Liver (tissue), 3 donors: Measurements from ENCODE around the gene OLA1.

Experiments
- EGR1 ChIP-seq, 2 donors: IDR thresholded peaks; 2 replicates each; pipeline ENCODE4 v1.6.1; 2016 to 2018; ENCODE audit warnings: antibody characterized with exemption in 2 of 2, low read depth in 2 of 2
- TF ChIP-seq, protein P1 (sequence below): fragments of 150-350 bp; IDR thresholded peaks from 2 replicates; pipeline ENCODE4 v1.5.1; 2017; ENCODE audit warnings: improper control_type of control experiment, low read depth, low read length; ENCODE audit not compliant: missing input control
- TF ChIP-seq, protein P2 (sequence below): IDR thresholded peaks from 2 replicates; pipeline ENCODE4 v1.6.1; 2016; ENCODE audit warnings: antibody characterized with exemption
- TF ChIP-seq, protein P3 (sequence below): IDR thresholded peaks from 2 replicates; pipeline ENCODE4 v1.6.1; 2016; ENCODE audit warnings: antibody characterized with exemption
- donor health status: healthy.
- donor health status: healthy.

DNA sequence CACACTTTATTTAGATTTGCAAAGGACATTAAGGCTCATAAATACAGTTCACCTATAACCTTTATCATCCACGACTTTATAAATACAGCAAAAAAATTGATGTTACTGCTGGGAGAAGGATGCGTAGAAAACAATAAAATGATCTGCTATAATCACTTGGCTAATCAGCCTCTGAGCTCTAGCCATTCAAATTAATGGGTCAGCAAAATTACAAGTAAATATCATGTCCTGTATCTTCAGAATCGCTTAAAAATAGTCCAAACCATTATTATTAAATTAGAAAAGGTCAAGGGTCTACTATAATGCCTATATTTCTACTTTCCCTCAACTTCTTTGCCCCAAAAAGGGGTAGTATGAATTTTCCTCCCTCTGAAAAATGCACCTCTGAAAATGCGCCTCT is 40.3 kb downstream of the OLA1 start:
- TF ChIP-seq, protein P1, sequence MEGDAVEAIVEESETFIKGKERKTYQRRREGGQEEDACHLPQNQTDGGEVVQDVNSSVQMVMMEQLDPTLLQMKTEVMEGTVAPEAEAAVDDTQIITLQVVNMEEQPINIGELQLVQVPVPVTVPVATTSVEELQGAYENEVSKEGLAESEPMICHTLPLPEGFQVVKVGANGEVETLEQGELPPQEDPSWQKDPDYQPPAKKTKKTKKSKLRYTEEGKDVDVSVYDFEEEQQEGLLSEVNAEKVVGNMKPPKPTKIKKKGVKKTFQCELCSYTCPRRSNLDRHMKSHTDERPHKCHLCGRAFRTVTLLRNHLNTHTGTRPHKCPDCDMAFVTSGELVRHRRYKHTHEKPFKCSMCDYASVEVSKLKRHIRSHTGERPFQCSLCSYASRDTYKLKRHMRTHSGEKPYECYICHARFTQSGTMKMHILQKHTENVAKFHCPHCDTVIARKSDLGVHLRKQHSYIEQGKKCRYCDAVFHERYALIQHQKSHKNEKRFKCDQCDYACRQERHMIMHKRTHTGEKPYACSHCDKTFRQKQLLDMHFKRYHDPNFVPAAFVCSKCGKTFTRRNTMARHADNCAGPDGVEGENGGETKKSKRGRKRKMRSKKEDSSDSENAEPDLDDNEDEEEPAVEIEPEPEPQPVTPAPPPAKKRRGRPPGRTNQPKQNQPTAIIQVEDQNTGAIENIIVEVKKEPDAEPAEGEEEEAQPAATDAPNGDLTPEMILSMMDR = no peak
- TF ChIP-seq EGR1 (IDR thresholded peaks at IDR 0.05; ENCODE audit: low read depth in 2 of 2) = no peak
- TF ChIP-seq, protein P2, sequence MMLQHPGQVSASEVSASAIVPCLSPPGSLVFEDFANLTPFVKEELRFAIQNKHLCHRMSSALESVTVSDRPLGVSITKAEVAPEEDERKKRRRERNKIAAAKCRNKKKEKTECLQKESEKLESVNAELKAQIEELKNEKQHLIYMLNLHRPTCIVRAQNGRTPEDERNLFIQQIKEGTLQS = no peak
- TF ChIP-seq, protein P3, sequence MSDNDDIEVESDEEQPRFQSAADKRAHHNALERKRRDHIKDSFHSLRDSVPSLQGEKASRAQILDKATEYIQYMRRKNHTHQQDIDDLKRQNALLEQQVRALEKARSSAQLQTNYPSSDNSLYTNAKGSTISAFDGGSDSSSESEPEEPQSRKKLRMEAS = no peak
